Large intestine (tissue), 3 donors: ENCODE data around the gene TYW1. TPM values are rescaled to one million over a fixed set of nuclear protein-coding genes. Genes with fewer than 3 reads are reported as not detected.
A peak's percentile ranks its signal among the peaks of the same experiment; 100 is the strongest.
"Not testable (repeated sequence)": the region's sequence is repeated elsewhere in the genome, so short reads cannot be mapped to it uniquely, and the experiment has no call there.

Experiments used
- DNase-seq, 2 donors: peaks; one replicate each; pipeline versions ENCODE4 v3.0.0 to v3.0.0-alpha.2; 2013
- H3K27ac ChIP-seq: one replicate; pipeline ENCODE4 v1.5.1; 2013; ENCODE audit warnings: low read length
- H3K27me3 ChIP-seq: 2 replicates; pipeline ENCODE4 v1.6.1; 2013; ENCODE audit warnings: low read length; ENCODE audit not compliant: control insufficient read depth, insufficient read depth
- H3K36me3 ChIP-seq: 2 replicates; pipeline ENCODE4 v1.6.1; 2013; ENCODE audit warnings: low read length; ENCODE audit not compliant: control insufficient read depth, insufficient read depth
- H3K4me1 ChIP-seq: one replicate; pipeline ENCODE4 v1.6.1; 2013; ENCODE audit warnings: low read length; ENCODE audit not compliant: control insufficient read depth, insufficient read depth
- H3K4me3 ChIP-seq: one replicate; pipeline ENCODE4 v1.5.1; 2013; ENCODE audit warnings: low read length
- H3K9me3 ChIP-seq: one replicate; pipeline ENCODE4 v1.6.1; 2013; ENCODE audit warnings: mild to moderate bottlenecking, low read depth, low read length, moderate library complexity; ENCODE audit not compliant: control insufficient read depth
- WGBS: methylation state at CpG from one replicate; pipeline ENCODE4 v1.1.5; 2013; ENCODE audit warnings: low lambda C conversion rate; ENCODE audit not compliant: insufficient coverage; 5-methylcytosine and 5-hydroxymethylcytosine counted together
- polyA plus RNA-seq: library from polyadenylated mRNA; unstranded; fragments of 120-200 nt; gene quantifications from one replicate; pipeline ENCODE4 v1.2.1, GENCODE V29; 2013

TYW1 gene
- polyA plus RNA-seq, 1 donor, result 20.0 TPM

DNA sequence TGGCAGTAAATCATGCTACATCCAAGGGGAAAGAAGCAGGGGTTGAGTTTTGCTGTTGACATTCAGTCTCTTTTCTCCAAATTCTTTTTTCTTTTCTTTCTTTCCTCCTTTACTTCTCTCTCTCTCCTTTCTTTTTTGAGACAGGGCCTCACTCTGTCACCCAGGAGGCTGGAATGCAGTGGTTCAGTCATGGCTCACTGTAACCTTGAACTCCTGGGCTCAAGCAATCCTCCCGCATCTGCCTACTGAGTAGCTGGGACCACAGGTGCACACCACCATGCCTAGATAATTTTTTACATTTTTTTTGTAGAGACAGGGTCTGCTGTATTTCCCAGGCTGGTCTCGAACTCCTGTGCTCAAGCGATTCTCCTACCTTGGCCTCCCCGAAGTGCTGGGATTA lies 36.4 kb upstream of the TYW1 start:
- H3K4me1 ChIP-seq, result peaks cover 5% of the 10 kb centered on the region
- H3K36me3 ChIP-seq, result peaks cover 39% of the 10 kb centered on the region
- H3K27me3 ChIP-seq, result no peaks in the 10 kb centered on the region
- WGBS, result no CpG with 5 or more reads among the region's 4 CpGs
- no peaks in the 10 kb centered on the region for H3K9me3 ChIP-seq
- DNase-seq, result no peak
- H3K4me3 ChIP-seq, result no peak overlapping the region
- H3K27ac ChIP-seq, result no peak overlapping the region

DNA sequence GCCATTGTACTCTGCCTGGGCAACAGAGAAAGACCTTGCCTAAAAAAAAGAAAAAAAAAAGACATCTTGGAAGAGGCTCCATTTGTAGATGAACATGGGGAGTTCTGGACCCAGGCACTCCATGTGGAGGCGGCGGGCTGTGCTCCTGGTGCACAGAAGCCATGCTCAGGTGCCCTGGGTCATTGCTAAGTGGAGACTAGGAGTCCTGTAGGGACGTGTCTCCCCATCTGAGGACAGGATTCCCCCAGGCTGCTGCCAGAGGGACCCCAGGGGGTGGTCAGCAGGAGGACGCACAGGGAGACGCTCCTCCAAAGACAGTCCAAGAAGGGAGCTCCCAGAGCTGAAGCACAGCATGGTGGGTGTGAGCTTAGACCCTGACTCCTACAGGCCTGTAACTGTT lies 35.5 kb upstream of the TYW1 start:
- WGBS, result no CpG with 5 or more reads among the region's 5 CpGs
- H3K36me3 ChIP-seq, result peaks cover 33% of the 10 kb centered on the region
- no peaks in the 10 kb centered on the region for H3K27me3 ChIP-seq
- H3K4me3 ChIP-seq, result no peak overlapping the region
- DNase-seq, result no peak
- no peaks in the 10 kb centered on the region for H3K9me3 ChIP-seq
- H3K27ac ChIP-seq, result no peak overlapping the region
- peaks cover 5% of the 10 kb centered on the region for H3K4me1 ChIP-seq

DNA sequence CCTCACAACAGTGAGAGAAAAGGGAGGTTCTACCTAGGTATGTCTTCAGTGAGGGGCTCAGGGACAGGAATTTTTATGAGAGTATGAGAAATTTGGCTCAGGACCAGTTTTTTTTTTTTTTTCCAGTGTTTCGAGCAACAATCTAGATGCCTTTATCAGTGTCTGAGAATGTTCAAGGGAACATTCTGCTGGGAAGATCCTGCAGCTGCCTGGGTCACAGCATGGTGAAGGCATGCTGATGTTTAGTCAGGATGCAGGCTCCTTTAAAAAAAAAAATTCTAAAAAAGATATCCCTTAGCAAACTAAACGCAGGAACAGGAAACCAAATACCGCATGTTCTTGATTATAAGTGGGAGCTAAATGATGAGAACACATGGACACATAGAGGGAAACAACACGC lies 32.2 kb upstream of the TYW1 start:
- peak in 1 of 2 donors; percentile 26 for DNase-seq
- H3K27me3 ChIP-seq, result no peaks in the 10 kb centered on the region
- peaks cover 7% of the 10 kb centered on the region for H3K36me3 ChIP-seq
- H3K9me3 ChIP-seq, result no peaks in the 10 kb centered on the region
- H3K4me1 ChIP-seq, result no peaks in the 10 kb centered on the region
- WGBS, result no CpG with 5 or more reads among the region's 4 CpGs
- H3K27ac ChIP-seq, result no peak overlapping the region
- H3K4me3 ChIP-seq, result no peak overlapping the region

DNA sequence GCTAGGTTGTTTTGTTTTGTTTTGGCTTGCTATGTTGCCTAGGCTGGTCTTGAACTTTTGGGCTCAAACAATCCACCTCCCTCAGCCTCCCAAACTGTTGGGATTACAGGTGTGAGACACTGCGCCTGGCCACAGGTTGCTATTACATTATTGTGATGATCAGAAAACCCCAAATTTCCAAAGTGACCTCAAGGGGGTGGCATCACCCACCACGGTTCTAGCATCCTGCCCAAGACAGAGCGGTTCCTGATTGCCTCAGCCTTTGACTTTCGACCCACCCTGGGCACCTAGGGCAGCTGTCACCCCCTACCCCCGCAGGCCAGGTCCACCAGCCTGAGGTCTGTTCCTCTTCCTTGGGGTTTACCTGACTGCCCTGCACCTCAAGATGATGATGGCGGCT lies 29.6 kb upstream of the TYW1 start:
- H3K36me3 ChIP-seq, result no peaks in the 10 kb centered on the region
- H3K27me3 ChIP-seq, result no peaks in the 10 kb centered on the region
- no peak for DNase-seq
- H3K9me3 ChIP-seq, result no peaks in the 10 kb centered on the region
- no CpG with 5 or more reads among the region's 6 CpGs for WGBS
- H3K27ac ChIP-seq, result no peak overlapping the region
- H3K4me1 ChIP-seq, result peaks cover 4% of the 10 kb centered on the region
- no peak overlapping the region for H3K4me3 ChIP-seq

DNA sequence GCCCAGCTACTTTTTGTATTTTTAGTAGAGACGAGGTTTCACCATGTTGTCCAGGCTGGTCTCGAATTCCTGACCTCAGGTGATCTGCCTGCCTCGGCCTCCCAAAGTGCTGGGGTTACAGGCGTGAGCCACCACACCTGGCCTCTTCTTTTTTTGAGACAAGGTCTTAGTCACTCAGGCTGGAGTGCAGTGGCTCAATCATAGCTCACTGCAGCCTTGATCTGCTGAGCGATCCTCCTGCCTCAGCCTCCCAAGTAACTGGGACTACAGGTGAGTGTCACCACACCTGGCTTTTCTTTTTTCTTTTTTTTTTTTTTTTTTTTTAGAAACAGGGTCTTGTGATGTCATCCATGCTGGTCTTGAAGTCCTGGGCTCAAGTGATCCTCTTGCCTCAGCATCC lies 27.6 kb upstream of the TYW1 start:
- DNase-seq, H3K36me3 ChIP-seq: not testable (repeated sequence)
- WGBS, result no CpG with 5 or more reads among the region's 5 CpGs

DNA sequence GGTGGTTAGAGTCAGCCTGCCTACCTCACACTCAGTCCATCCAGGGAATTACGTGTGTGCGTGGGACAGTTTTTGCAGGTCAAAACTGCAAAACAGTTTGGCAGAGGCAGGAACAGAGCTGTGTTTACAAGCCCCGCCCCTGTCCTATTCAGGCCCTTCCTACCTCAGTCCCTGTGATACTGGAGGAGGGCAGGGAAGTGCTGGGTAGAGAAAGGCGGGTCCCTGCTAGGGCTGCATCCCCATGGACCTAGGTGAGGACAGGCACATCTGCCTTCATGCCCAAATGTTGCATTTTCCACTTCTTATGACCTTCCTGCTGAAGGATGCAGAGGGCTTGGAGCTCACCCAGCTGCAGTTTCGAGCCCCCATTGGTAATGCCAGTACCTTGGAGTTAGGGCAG lies 26.3 kb upstream of the TYW1 start:
- DNase-seq, result no peak
- no CpG with 5 or more reads among the region's 5 CpGs for WGBS
- H3K9me3 ChIP-seq, result no peaks in the 10 kb centered on the region

More for the DNA sequence above, 27.6 kb upstream of the TYW1 start:
- not testable (repeated sequence) for H3K9me3 ChIP-seq, H3K27ac ChIP-seq, H3K4me3 ChIP-seq, H3K27me3 ChIP-seq
- peaks cover 16% of the 10 kb centered on the region for H3K4me1 ChIP-seq

DNA sequence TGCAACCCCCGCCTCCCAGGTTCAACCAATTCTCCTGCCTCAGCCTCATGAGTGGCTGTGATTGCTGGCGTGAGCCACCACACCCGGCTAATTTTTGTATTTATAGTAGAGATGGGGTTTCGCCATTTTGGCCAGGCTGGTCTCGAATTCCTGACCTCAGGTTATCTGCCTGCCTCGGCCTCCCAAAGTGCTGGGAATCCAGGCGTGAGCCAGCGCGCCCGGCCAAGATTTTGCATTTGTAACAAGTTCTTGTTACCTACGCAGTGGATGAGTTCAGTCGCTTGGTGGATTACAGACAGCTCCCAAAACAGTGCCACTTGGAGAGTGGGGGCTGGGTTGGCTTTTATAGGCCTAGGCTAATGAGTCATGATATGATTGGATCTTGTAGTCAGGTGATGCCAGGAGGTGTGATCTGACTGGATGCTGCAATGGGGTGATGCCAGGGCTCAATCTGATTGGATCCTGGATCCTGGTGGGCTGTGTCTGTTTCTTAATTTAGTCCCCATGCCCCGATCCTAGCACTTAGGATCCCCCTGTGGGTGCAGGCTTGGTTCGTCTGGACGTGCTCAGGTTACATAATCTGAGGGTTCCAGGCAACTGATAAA lies 21.5 kb upstream of the TYW1 start:
- no CpG with 5 or more reads among the region's 15 CpGs for WGBS
- Histone ChIP-seq H3K4me3 (no peak overlapping the region), H3K9me3 (no peaks in the 10 kb centered on the region), H3K27me3 (no peaks in the 10 kb centered on the region), H3K36me3 (no peaks in the 10 kb centered on the region), H3K27ac (no peak overlapping the region), H3K4me1 (peaks cover 16% of the 10 kb centered on the region)
- DNase-seq, result no peak

More for the DNA sequence above, 26.3 kb upstream of the TYW1 start:
- no peaks in the 10 kb centered on the region for H3K27me3 ChIP-seq
- H3K27ac ChIP-seq, result no peak overlapping the region
- H3K4me3 ChIP-seq, result no peak overlapping the region
- no peaks in the 10 kb centered on the region for H3K36me3 ChIP-seq
- H3K4me1 ChIP-seq, result peaks cover 16% of the 10 kb centered on the region

DNA sequence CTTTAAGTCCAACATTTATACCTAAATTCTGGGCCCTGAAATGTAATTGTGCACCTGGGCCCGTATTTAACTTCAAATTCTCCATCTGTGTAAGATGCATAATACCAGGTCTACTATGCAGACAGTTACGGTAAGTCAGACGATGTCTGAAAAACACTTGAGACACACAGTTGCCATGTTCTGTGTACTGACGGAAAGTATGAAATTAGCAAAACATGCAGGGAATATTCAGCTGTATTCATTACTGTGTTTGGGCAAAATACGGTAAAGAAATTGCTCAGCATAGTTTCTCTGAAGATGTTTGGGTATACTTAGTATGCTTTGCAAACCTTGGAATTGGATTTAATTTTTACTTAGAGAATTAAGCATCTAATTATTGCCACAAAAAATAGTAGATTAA lies 18.3 kb upstream of the TYW1 start:
- H3K4me1 ChIP-seq, H3K9me3 ChIP-seq, H3K36me3 ChIP-seq, H3K27me3 ChIP-seq, DNase-seq, H3K4me3 ChIP-seq, H3K27ac ChIP-seq: not testable (repeated sequence)
- WGBS, result no CpG with 5 or more reads among the region's 5 CpGs

DNA sequence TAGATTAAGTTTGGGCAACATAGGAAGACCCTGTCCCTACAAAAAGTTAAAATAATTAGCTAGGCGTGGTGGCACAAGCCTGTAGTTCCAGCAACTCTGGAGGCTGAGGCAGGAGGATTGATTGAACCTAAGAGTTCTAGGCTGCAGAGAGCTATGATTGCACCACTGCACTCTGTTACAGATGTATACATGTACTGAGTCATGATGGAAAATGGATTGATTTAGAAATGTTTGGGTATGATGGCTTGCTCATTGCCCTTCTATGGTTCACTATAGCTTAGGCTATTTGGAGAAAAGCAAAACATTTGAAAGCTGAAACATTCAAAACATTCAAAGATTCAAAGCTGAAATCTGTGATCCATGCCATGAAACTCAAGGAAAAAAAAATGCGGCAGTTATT lies 17.6 kb upstream of the TYW1 start:
- H3K36me3 ChIP-seq, H3K4me1 ChIP-seq, H3K9me3 ChIP-seq, DNase-seq, H3K27me3 ChIP-seq, H3K27ac ChIP-seq, H3K4me3 ChIP-seq: not testable (repeated sequence)
- WGBS, result no CpG with 5 or more reads among the region's 2 CpGs

DNA sequence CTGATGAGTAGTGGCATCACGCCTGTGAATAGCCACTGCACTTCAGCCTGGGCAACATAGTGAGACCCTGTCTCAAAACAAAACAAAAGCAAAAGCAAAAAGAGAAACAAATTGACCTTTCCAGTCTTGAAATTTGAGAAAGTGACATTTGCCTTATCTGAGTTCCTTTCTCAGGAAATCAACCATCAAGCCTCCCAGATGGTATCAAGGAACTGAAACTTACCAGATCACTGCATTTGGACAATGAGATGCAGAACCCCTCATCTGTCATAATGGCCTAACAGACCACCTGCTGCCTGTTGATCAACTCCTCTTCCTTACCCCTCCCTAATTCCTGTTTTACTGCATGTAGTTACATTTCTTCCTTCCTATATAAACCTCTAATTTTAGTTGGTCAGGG lies 16.3 kb upstream of the TYW1 start:
- H3K4me3 ChIP-seq, DNase-seq, H3K4me1 ChIP-seq, H3K27me3 ChIP-seq, H3K9me3 ChIP-seq, H3K27ac ChIP-seq, H3K36me3 ChIP-seq: not testable (repeated sequence)
- WGBS, result no CpG with 5 or more reads among the region's 1 CpG

DNA sequence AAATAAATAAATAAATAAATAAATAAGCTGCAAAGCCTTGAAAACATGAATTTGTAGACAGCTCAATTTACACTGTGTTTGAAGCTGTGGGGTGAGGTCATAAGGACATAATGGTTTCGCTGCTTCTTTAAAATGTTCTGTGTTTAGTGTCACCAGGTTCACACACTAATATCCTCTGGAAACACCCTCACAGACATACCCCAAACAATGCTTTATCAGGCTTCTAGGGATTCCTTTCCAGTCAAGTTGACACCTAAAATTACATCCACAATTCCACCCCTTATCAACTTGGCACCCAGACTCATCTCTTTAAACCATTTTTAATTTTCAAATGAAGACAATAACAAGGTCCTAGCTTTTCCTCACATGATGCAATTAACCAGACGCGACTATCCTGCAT lies 7.1 kb upstream of the TYW1 start:
- DNase-seq, H3K27ac ChIP-seq, H3K4me1 ChIP-seq, H3K9me3 ChIP-seq, H3K4me3 ChIP-seq, H3K27me3 ChIP-seq: not testable (repeated sequence)
- H3K36me3 ChIP-seq, result peaks cover 26% of the 10 kb centered on the region
- no CpG with 5 or more reads among the region's 3 CpGs for WGBS
